ENCODE results near the gene LLPH. TPM values are rescaled to one million over a fixed set of nuclear protein-coding genes. Genes with fewer than 3 reads are reported as not detected.

The LLPH gene
- polyA plus RNA-seq, 3 donors, result 3.1 to 44.0 (median 33.4) TPM

DNA sequence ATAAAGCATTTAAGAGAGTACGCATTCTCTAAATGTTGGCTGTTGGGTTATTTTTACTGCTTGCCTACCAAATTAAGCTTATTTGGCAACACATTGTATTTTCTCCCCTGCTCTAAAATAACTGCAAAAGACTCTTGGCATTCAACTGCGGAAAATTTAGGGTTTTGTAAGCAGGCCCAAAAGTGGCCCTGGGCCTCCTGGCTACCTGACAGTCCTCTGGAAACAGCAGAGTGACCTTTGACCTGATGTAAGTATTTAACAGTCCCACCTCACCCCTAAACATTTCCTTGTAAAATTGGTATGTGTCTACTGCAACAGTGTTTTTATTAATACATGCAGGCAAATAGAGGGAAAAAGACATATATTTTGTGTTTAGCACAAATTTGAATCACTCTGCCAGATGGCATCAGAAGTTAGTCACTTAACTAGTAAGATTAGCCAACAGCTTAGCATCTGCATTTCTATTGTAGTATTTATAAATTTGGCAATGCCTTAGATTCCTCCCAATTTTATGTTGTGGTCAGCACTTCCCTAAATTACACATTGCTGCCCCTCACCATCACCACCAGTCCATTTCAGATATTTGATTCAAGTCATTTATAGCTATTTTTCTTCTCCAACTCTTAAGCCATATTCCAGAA, 11.2 kb downstream of the LLPH start:
- DNase-seq, result no peak
- no peak overlapping the region for H3K4me3 Mint-ChIP-seq
- H3K27ac Mint-ChIP-seq, result peak overlapping the region in 4 of 7 donors; percentile 45 to 63 (median 51)
- peaks cover 0 to 2% (median 0%) of the 10 kb centered on the region in 7 donors for H3K9me3 Mint-ChIP-seq
- intact Hi-C loops (cut with micrococcal nuclease), result no loop called here
- H3K79me2 ChIP-seq (ENCODE audit: insufficient read depth, low read length), result peaks cover 4% of the 10 kb centered on the region
- WGBS (ENCODE audit: insufficient coverage), result no CpG with 5 or more reads among the region's 2 CpGs
- H3K4me2 ChIP-seq (replicated peaks; ENCODE audit: extremely low read depth, low read length, poor library complexity, severe bottlenecking), result no peak overlapping the region
- H3K27me3 ChIP-seq (ENCODE audit: control insufficient read depth in 2 of 2, insufficient read depth in 2 of 2, low read length in 2 of 2), result no peaks in the 10 kb centered on the region
- peaks cover 0 to 2% (median 0%) of the 10 kb centered on the region in 3 donors for H3K27me3 Mint-ChIP-seq (ENCODE audit: low read depth in 3 of 3)
- H3K27ac ChIP-seq (ENCODE audit: low read depth in 1 of 2, low read length in 2 of 2), result peak overlapping the region in 1 of 2 donors; percentile 7
- peaks cover 35 to 61% of the 10 kb centered on the region in 2 donors for H3K36me3 ChIP-seq (replicated peaks in 1 of 2; ENCODE audit: control insufficient read depth in 1 of 2, insufficient read depth in 2 of 2, low read length in 2 of 2)
- no peak overlapping the region for H3K9ac ChIP-seq (ENCODE audit: insufficient read depth, low read length, poor library complexity, severe bottlenecking)
- no peak overlapping the region for H2AFZ ChIP-seq (ENCODE audit: insufficient read depth, low read depth, low read length, poor library complexity, severe bottlenecking)
- H4K20me1 ChIP-seq (ENCODE audit: insufficient read depth, low read length), result peaks cover 4% of the 10 kb centered on the region
- no peaks in the 10 kb centered on the region for H3K9me3 ChIP-seq (replicated peaks in 1 of 2; ENCODE audit: control insufficient read depth in 1 of 2, insufficient read depth in 1 of 2, low read length in 2 of 2)
- peaks cover 11% of the 10 kb centered on the region for H3K4me1 Mint-ChIP-seq
- H3K4me3 ChIP-seq (replicated peaks in 1 of 3; ENCODE audit: low read depth in 2 of 3, low read length in 3 of 3), result no peak overlapping the region
- peaks cover 33 to 49% of the 10 kb centered on the region in 2 donors for H3K36me3 Mint-ChIP-seq
- TF ChIP-seq, protein P1, sequence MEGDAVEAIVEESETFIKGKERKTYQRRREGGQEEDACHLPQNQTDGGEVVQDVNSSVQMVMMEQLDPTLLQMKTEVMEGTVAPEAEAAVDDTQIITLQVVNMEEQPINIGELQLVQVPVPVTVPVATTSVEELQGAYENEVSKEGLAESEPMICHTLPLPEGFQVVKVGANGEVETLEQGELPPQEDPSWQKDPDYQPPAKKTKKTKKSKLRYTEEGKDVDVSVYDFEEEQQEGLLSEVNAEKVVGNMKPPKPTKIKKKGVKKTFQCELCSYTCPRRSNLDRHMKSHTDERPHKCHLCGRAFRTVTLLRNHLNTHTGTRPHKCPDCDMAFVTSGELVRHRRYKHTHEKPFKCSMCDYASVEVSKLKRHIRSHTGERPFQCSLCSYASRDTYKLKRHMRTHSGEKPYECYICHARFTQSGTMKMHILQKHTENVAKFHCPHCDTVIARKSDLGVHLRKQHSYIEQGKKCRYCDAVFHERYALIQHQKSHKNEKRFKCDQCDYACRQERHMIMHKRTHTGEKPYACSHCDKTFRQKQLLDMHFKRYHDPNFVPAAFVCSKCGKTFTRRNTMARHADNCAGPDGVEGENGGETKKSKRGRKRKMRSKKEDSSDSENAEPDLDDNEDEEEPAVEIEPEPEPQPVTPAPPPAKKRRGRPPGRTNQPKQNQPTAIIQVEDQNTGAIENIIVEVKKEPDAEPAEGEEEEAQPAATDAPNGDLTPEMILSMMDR (IDR thresholded peaks at IDR 0.05), result no peak
- H3K4me1 ChIP-seq (ENCODE audit: control insufficient read depth in 1 of 2, insufficient read depth in 2 of 2, low read length in 2 of 2), result peaks cover 8 to 15% of the 10 kb centered on the region in 2 donors

DNA sequence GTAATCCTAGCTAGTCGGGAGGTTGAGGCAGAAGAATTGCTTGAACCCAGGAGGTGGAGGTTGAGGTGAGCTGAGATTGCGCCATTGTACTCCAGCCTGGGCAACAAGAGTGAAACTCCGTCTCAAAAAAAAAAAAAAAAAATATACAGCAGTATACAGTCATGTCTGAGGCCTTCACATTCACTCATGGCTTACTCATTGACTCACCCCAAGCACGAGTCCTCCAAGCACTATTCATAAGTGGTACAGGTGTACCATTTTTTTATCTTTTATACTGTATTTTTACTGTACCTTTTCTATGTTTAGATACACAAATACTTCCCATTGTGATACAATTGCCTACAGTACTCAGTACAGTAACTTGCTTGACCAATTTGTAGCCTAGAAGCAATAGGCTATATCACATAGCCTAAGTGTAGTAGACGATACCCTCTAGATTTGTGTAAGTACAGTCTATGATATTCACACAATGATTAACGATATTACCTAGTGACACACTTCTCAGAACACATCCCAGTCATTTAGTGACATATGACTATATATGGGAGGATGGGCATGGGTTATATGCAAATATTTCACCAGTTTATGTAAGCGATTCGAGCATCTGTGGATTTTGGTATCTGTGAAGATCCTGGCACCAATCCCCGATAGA, 12.2 kb downstream of the LLPH start:
- intact Hi-C loops (cut with micrococcal nuclease), result no loop called here
- TF ChIP-seq, protein P1 (IDR thresholded peaks at IDR 0.05), result no peak
- 100% methylated on average over 1 of the region's 9 CpGs for WGBS (ENCODE audit: insufficient coverage)

More for the DNA sequence above, 12.2 kb downstream of the LLPH start:
- H3K9me3 ChIP-seq (replicated peaks in 1 of 2; ENCODE audit: control insufficient read depth in 1 of 2, insufficient read depth in 1 of 2, low read length in 2 of 2), result no peaks in the 10 kb centered on the region
- peaks cover 0 to 2% (median 0%) of the 10 kb centered on the region in 7 donors for H3K9me3 Mint-ChIP-seq
- H3K36me3 Mint-ChIP-seq, result peaks cover 23 to 39% of the 10 kb centered on the region in 2 donors
- H3K4me2 ChIP-seq (replicated peaks; ENCODE audit: extremely low read depth, low read length, poor library complexity, severe bottlenecking), result no peak overlapping the region
- no peak overlapping the region for H3K4me3 Mint-ChIP-seq
- no peaks in the 10 kb centered on the region for H4K20me1 ChIP-seq (ENCODE audit: insufficient read depth, low read length)
- H3K27me3 ChIP-seq (ENCODE audit: control insufficient read depth in 2 of 2, insufficient read depth in 2 of 2, low read length in 2 of 2), result no peaks in the 10 kb centered on the region
- H3K9ac ChIP-seq (ENCODE audit: insufficient read depth, low read length, poor library complexity, severe bottlenecking), result no peak overlapping the region
- peaks cover 0 to 2% (median 0%) of the 10 kb centered on the region in 3 donors for H3K27me3 Mint-ChIP-seq (ENCODE audit: low read depth in 3 of 3)
- H3K4me3 ChIP-seq (replicated peaks in 1 of 3; ENCODE audit: low read depth in 2 of 3, low read length in 3 of 3), result no peak overlapping the region
- no peak overlapping the region for H3K27ac Mint-ChIP-seq
- no peak for DNase-seq
- H3K4me1 Mint-ChIP-seq, result peaks cover 11% of the 10 kb centered on the region
- H3K4me1 ChIP-seq (ENCODE audit: control insufficient read depth in 1 of 2, insufficient read depth in 2 of 2, low read length in 2 of 2), result peaks cover 8 to 15% of the 10 kb centered on the region in 2 donors
- H3K27ac ChIP-seq (ENCODE audit: low read depth in 1 of 2, low read length in 2 of 2), result no peak overlapping the region
- no peaks in the 10 kb centered on the region for H3K79me2 ChIP-seq (ENCODE audit: insufficient read depth, low read length)
- H2AFZ ChIP-seq (ENCODE audit: insufficient read depth, low read depth, low read length, poor library complexity, severe bottlenecking), result no peak overlapping the region
- peaks cover 26 to 51% of the 10 kb centered on the region in 2 donors for H3K36me3 ChIP-seq (replicated peaks in 1 of 2; ENCODE audit: control insufficient read depth in 1 of 2, insufficient read depth in 2 of 2, low read length in 2 of 2)

Data from CD14-positive monocyte (primary cell).